PC-3 (cell line): Measurements from ENCODE around the gene DLGAP4. TPM values are rescaled to one million over a fixed set of nuclear protein-coding genes. Genes with fewer than 3 reads are reported as not detected.

ENCODE experiments used
- ATAC-seq: fragments of 200-7000 bp; cut with Tn5 transposase; 2 replicates; pipeline ENCODE4 v1.9.1; 2020; ENCODE audit warnings: mild to moderate bottlenecking, moderate library complexity
- BruUV-seq: library from RNA; stranded (reverse); fragments of 400-500 nt; replicated peaks from 2 replicates; lab custom pipeline; 2021; lab: Mats Ljungman, UMichigan
- CTCF ChIA-PET: fragments of 300-600 bp; sonication (Branson Sonifier 250); formaldehyde crosslinking; loops from one replicate; lab custom pipeline; 2022; ENCODE audit warnings: antibody characterized with exemption; lab: Charles Lee
- POLR2A ChIA-PET: fragments of 300-600 bp; sonication (Branson Sonifier 250); formaldehyde crosslinking; loops from one replicate; lab custom pipeline; 2022; ENCODE audit warnings: antibody characterized with exemption; ENCODE audit not compliant: unreplicated experiment; lab: Charles Lee
- DNase-seq: peaks from one replicate; pipeline ENCODE4 v3.0.0-alpha.2; 2015
- H2AFZ ChIP-seq: fragments of 300-600 bp; sonication (generic); 2 replicates; pipeline ENCODE4 v1.6.0; 2016; ENCODE audit warnings: antibody characterized with exemption, low read length
- H3F3A ChIP-seq: fragments of 300-600 bp; sonication (generic); one replicate; pipeline ENCODE4 v1.6.0; 2017; ENCODE audit warnings: antibody characterized with exemption, low read length, control low read depth, mild to moderate bottlenecking; ENCODE audit not compliant: unreplicated experiment
- H3K27ac ChIP-seq: fragments of 300-600 bp; sonication (generic); 2 replicates; pipeline ENCODE4 v1.5.1; 2016; ENCODE audit warnings: mild to moderate bottlenecking, low read length
- H3K27me3 ChIP-seq: fragments of 300-600 bp; sonication (generic); 2 replicates; pipeline ENCODE4 v1.6.1; 2016; ENCODE audit warnings: low read length, mixed read lengths
- H3K36me3 ChIP-seq: fragments of 300-600 bp; sonication (generic); 2 replicates; pipeline ENCODE4 v1.6.1; 2016; ENCODE audit warnings: low read depth, mixed run types, low read length, mixed read lengths
- H3K4me1 ChIP-seq: fragments of 300-600 bp; sonication (generic); 2 replicates; pipeline ENCODE4 v1.5.1; 2016; ENCODE audit warnings: low read length; ENCODE audit not compliant: insufficient read depth
- H3K4me2 ChIP-seq: fragments of 300-600 bp; sonication (generic); 2 replicates; pipeline ENCODE4 v1.6.0; 2016; ENCODE audit warnings: low read length
- H3K4me3 ChIP-seq: fragments of 300-600 bp; sonication (generic); 2 replicates; pipeline ENCODE4 v1.5.1; 2016; ENCODE audit warnings: mild to moderate bottlenecking, low read length, mixed read lengths
- H3K79me2 ChIP-seq: fragments of 300-600 bp; sonication (generic); 2 replicates; pipeline ENCODE4 v1.6.1; 2017; ENCODE audit warnings: low read length, mixed read lengths
- H3K9ac ChIP-seq: fragments of 300-600 bp; sonication (generic); 2 replicates; pipeline ENCODE4 v1.6.0; 2016; ENCODE audit warnings: mild to moderate bottlenecking, low read length
- H3K9me2 ChIP-seq: fragments of 300-600 bp; sonication (generic); replicated peaks from 2 replicates; pipeline ENCODE4 v1.6.1; 2016; ENCODE audit warnings: mixed run types, low read length, mixed read lengths
- H3K9me3 ChIP-seq: fragments of 300-600 bp; sonication (generic); 2 replicates; pipeline ENCODE4 v1.6.1; 2016; ENCODE audit warnings: low read length, mixed read lengths
- H4K20me1 ChIP-seq: fragments of 300-600 bp; sonication (generic); 2 replicates; pipeline ENCODE4 v1.6.1; 2016; ENCODE audit warnings: low read length, mixed read lengths
- EZH2 ChIP-seq: fragments of 300-600 bp; sonication (generic); IDR thresholded peaks from one replicate; pipeline ENCODE4 v1.6.1; 2017; ENCODE audit warnings: antibody characterized with exemption, mild to moderate bottlenecking, low read length; ENCODE audit not compliant: unreplicated experiment
- EZH2phosphoT487 ChIP-seq: fragments of 300-600 bp; sonication (generic); IDR thresholded peaks from 2 replicates; pipeline ENCODE4 v1.6.1; 2018; ENCODE audit warnings: mild to moderate bottlenecking, antibody characterized with exemption, low read length, borderline replicate concordance
- intact Hi-C: fragments of 100-400 bp; cut with micrococcal nuclease; formaldehyde crosslinking; loops from 2 replicates; pipeline ENCODE4 v1.9.0; 2023
- total RNA-seq: library from RNA; depleted of rRNA; stranded (reverse); fragments of >200 nt; gene quantifications from 2 replicates; pipeline ENCODE4 v1.2.3, GENCODE V29; 2014
- TF ChIP-seq, protein P1 (sequence below): fragments of 300-600 bp; sonication (generic); conservative IDR thresholded peaks from 2 replicates; pipeline ENCODE4 v1.5.1; 2017; ENCODE audit warnings: antibody characterized with exemption, low read depth, mild to moderate bottlenecking, low read length

Gene DLGAP4
- total RNA-seq, 1 experiment from 2014 or later, result 21.0 TPM

DNA sequence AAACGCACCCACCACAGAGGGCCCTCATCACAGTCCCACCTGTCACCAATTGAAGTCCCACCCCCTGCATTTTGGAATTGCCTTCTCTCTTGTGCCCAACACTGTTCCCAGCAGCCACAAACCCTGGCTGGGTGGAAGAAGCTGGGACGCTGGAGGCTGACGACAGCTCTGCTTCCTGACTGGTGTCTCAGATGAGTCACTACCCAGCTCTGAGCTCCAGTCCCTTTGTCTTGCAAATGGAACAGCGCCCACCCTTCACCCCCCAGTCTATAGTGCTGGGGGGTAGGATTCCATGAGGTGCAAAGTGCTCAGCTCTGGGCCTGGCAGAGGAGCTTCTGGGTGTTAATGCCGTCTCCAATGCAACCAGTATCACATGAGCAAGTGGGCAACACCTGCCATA lies 85.3 kb downstream of the DLGAP4 start:
- TF ChIP-seq, protein P1, sequence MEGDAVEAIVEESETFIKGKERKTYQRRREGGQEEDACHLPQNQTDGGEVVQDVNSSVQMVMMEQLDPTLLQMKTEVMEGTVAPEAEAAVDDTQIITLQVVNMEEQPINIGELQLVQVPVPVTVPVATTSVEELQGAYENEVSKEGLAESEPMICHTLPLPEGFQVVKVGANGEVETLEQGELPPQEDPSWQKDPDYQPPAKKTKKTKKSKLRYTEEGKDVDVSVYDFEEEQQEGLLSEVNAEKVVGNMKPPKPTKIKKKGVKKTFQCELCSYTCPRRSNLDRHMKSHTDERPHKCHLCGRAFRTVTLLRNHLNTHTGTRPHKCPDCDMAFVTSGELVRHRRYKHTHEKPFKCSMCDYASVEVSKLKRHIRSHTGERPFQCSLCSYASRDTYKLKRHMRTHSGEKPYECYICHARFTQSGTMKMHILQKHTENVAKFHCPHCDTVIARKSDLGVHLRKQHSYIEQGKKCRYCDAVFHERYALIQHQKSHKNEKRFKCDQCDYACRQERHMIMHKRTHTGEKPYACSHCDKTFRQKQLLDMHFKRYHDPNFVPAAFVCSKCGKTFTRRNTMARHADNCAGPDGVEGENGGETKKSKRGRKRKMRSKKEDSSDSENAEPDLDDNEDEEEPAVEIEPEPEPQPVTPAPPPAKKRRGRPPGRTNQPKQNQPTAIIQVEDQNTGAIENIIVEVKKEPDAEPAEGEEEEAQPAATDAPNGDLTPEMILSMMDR, result no peak
- TF ChIP-seq EZH2phosphoT487, result no peak
- TF ChIP-seq EZH2, result no peak
- DNase-seq, result peak; percentile 16
- Histone ChIP-seq H3K36me3 (no peaks in the 10 kb centered on the region), H3K79me2 (no peaks in the 10 kb centered on the region), H3K9me3 (no peaks in the 10 kb centered on the region), H2AFZ (no peak overlapping the region), H4K20me1 (no peaks in the 10 kb centered on the region), H3K4me3 (no peak overlapping the region), H3K4me2 (no peak overlapping the region), H3F3A (no peaks in the 10 kb centered on the region), H3K9ac (no peak overlapping the region), H3K9me2 (no peaks in the 10 kb centered on the region), H3K27ac (no peak overlapping the region), H3K27me3 (peaks cover 33% of the 10 kb centered on the region), H3K4me1 (no peaks in the 10 kb centered on the region)
- CTCF ChIA-PET, result interaction anchor here (0.6 kb wide), 1 partner anchor 135 kb away, joined by 4 read pairs; no protein-coding TSS in a partner anchor
- intact Hi-C loops, result no loop called here
- peak; percentile 54 for ATAC-seq
- POLR2A ChIA-PET, result no interaction called here
- BruUV-seq, result no TSS peak

DNA sequence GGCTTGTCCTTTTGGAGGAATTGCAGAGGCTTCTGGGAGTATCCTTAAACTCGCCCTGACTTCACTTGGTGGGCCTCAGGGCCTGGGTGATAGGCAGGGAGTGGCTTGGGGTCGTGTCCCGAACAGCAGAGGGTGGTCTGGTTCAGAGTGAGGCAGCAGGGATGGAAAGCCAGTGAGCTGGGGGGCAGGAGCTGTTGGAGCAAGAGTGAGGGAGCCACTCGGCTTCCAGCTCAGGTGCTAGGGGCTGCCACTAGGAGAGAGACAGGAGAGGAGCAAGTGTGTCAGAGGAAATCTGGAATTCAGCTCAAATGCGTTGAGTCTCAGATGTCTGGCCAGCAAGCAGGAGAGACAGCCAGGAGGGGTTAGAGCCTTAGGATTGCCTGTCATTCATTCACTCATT lies 85.8 kb downstream of the DLGAP4 start:
- H3K4me2 ChIP-seq, result no peak overlapping the region
- DNase-seq (no peak), ATAC-seq (no peak)
- no peak overlapping the region for H2AFZ ChIP-seq
- intact Hi-C loops, result no loop called here
- no peak overlapping the region for H3K27ac ChIP-seq
- ChIA-PET CTCF (no interaction called here), POLR2A (no interaction called here)
- H3K9me3 ChIP-seq, result no peaks in the 10 kb centered on the region
- no peaks in the 10 kb centered on the region for H3K4me1 ChIP-seq
- no peaks in the 10 kb centered on the region for H3K9me2 ChIP-seq
- no peaks in the 10 kb centered on the region for H4K20me1 ChIP-seq
- H3K4me3 ChIP-seq, result no peak overlapping the region
- H3K27me3 ChIP-seq, result peaks cover 32% of the 10 kb centered on the region
- no peak overlapping the region for H3K9ac ChIP-seq
- H3F3A ChIP-seq, result no peaks in the 10 kb centered on the region
- BruUV-seq, result no TSS peak
- no peaks in the 10 kb centered on the region for H3K36me3 ChIP-seq
- TF ChIP-seq, protein P1, result no peak
- no peak for TF ChIP-seq EZH2
- no peaks in the 10 kb centered on the region for H3K79me2 ChIP-seq

DNA sequence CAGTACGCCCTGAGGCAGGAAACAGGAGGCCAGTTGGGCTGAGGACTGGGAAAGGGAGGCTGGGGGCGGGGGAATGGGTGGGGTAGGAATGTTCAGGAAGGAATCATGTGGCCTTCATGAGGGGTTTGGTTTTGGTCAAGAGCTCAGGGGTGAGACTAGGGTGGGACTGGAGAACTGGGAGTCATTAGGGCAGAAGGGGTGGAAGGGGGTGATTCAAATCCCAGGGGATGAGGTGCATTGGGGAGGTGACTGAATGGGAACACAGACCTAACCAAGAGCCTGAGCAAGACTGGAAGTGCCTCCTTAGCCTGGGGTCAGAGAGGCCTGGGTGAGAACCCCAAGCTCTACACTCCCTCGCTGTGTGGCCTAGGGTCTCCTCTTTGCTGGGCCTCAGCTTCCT lies 86.8 kb downstream of the DLGAP4 start:
- Histone ChIP-seq H3K27me3 (peaks cover 21% of the 10 kb centered on the region), H4K20me1 (no peaks in the 10 kb centered on the region), H3K36me3 (no peaks in the 10 kb centered on the region), H3K9me2 (no peaks in the 10 kb centered on the region), H3K4me3 (no peak overlapping the region), H3F3A (no peaks in the 10 kb centered on the region), H3K27ac (no peak overlapping the region), H3K79me2 (no peaks in the 10 kb centered on the region), H3K4me2 (no peak overlapping the region), H2AFZ (no peak overlapping the region), H3K9ac (no peak overlapping the region), H3K9me3 (no peaks in the 10 kb centered on the region), H3K4me1 (no peaks in the 10 kb centered on the region)
- ATAC-seq, result no peak
- POLR2A ChIA-PET, result interaction anchor here (0.6 kb wide), 1 partner anchor 1975 kb away, joined by 3 read pairs; no protein-coding TSS in a partner anchor
- intact Hi-C loops, result no loop called here
- DNase-seq, result no peak
- CTCF ChIA-PET, result no interaction called here
- TF ChIP-seq, protein P1, result no peak
- no peak for TF ChIP-seq EZH2
- no TSS peak for BruUV-seq
